MG63 (cell line): ENCODE measurements around the gene ARHGDIG. TPM values are rescaled to one million over a fixed set of nuclear protein-coding genes. Genes with fewer than 3 reads are reported as not detected.

Experiments
- DNase-seq: peaks from one replicate; pipeline ENCODE4 v3.0.0-alpha.2; 2020
- H3K27me3 ChIP-seq: fragments of 250-450 bp; sonication (Bioruptor Pico); 2 replicates; pipeline ENCODE4 v1.5.1; 2020; ENCODE audit warnings: mild to moderate bottlenecking, moderate library complexity
- H3K36me3 ChIP-seq: fragments of 250-450 bp; sonication (Bioruptor Pico); 2 replicates; pipeline ENCODE4 v1.5.1; 2020; ENCODE audit warnings: mild to moderate bottlenecking, moderate library complexity
- H3K4me3 ChIP-seq: fragments of 250-450 bp; sonication (Bioruptor Pico); 2 replicates; pipeline ENCODE4 v1.5.1; 2020; ENCODE audit warnings: mild to moderate bottlenecking, moderate library complexity
- H3K9me3 ChIP-seq: fragments of 250-450 bp; sonication (Bioruptor Pico); 2 replicates; pipeline ENCODE4 v1.5.1; 2020; ENCODE audit warnings: mild to moderate bottlenecking, moderate library complexity
- total RNA-seq: library from RNA; depleted of rRNA; stranded (reverse); fragments of >200 nt; shearing (Covaris generic); gene quantifications from 2 replicates; pipeline ENCODE4 v1.2.3, GENCODE V29; 2014; ENCODE audit warnings: low replicate concordance

The ARHGDIG gene
- total RNA-seq, 1 experiment from 2014 or later, result 5.9 TPM

GRCh38 chr16:272633-273546 lies 7.5 kb upstream of the ARHGDIG start:
- DNase-seq, result no peak
- H3K27me3 ChIP-seq, result no peaks in the 10 kb centered on the region
- no peak overlapping the region for H3K4me3 ChIP-seq
- H3K9me3 ChIP-seq, result no peaks in the 10 kb centered on the region
- H3K36me3 ChIP-seq, result no peaks in the 10 kb centered on the region

DNA sequence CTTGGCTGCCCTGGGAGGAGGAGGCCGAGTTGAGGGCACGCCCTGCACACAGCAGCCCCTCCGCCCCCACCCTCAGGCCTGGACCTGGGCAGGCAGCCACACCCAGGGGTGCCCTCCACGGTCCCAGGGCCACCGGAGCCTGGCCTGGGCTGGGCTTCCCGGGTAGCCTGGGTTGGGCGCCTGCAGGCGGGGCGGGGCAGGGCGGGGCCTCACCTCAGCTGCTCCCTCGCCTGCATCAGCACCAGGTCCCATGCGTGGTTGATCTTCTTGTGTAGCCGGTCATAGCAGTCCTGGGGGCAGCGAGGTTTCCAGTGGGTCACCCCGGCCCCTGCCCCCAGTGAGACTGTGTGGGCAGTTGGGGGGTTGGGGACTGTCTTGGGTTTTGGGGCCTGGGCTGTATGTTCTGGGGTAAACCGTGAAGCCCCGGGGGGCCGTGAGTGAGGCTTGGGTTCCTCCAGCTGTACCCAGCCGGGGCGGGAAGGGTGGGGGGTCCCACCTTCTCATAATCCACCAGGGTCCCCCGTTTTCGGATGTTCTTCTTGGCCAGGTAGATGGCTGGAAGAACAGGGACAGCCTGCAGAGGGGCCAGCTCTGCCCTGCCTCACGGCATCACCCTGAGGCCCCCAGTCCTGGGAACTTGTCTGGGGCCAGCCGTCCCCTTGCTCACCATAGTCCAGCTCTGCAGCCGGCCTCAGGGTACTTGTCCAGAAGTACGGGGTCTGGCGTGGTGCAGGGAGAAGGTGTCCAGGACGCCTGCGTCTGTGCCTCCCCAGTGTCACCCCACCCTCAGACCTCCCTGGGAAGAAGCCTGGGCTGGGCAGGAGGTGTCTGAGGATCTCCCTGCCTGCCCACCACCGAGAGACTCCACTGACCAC lies 6.6 kb upstream of the ARHGDIG start:
- no peak for DNase-seq
- H3K9me3 ChIP-seq, result no peaks in the 10 kb centered on the region
- H3K4me3 ChIP-seq, result no peak overlapping the region
- H3K27me3 ChIP-seq, result no peaks in the 10 kb centered on the region
- no peaks in the 10 kb centered on the region for H3K36me3 ChIP-seq

- H3K9me3 ChIP-seq, result no peaks in the 10 kb centered on the region
- no peaks in the 10 kb centered on the region for H3K27me3 ChIP-seq
- no peak overlapping the region for H3K4me3 ChIP-seq
- H3K36me3 ChIP-seq, result no peaks in the 10 kb centered on the region
- DNase-seq, result no peak
Observed at GRCh38 chr16:275041-275641, 5.2 kb upstream of the ARHGDIG start.

DNA sequence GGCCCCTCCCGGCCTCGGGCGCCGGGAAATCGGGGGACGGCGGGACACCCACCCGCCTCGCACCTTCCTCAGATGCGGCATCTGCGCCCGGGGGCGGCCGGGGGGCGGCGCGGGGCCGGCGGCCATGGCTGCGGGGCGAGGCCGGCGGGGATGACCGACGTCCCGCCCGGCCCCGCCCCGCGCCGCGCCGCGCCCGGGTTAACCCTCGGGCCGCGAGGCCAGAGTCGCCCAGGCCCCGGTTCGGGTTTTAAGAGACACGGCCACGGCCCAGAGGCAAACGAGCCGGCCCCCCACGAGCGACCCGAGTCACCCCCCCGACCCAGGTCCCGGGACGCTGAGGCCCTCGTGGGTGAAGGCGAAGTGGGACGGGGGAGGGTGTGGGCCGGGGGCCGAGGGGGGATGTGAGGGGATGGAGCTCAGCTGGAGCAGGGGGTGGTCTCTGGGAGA lies 4.6 kb upstream of the ARHGDIG start, which contains the start of gene RGS11:
TSS of gene RGS11 (minus strand) at position 159 of the 447 bp plus-strand sequence. CDS start at position 126, 33 bp downstream.
- no peaks in the 10 kb centered on the region for H3K36me3 ChIP-seq
- DNase-seq, result no peak
- H3K27me3 ChIP-seq, result peaks cover 2% of the 10 kb centered on the region
- no peaks in the 10 kb centered on the region for H3K9me3 ChIP-seq
- no peak within 1 kb of the TSS for H3K4me3 ChIP-seq

- Histone ChIP-seq H3K36me3 (no peaks in the 10 kb centered on the region), H3K4me3 (no peak overlapping the region), H3K9me3 (no peaks in the 10 kb centered on the region), H3K27me3 (peaks cover 9% of the 10 kb centered on the region)
- DNase-seq, result no peak
Observed at GRCh38 chr16:276426-277077, 3.8 kb upstream of the ARHGDIG start.

DNA sequence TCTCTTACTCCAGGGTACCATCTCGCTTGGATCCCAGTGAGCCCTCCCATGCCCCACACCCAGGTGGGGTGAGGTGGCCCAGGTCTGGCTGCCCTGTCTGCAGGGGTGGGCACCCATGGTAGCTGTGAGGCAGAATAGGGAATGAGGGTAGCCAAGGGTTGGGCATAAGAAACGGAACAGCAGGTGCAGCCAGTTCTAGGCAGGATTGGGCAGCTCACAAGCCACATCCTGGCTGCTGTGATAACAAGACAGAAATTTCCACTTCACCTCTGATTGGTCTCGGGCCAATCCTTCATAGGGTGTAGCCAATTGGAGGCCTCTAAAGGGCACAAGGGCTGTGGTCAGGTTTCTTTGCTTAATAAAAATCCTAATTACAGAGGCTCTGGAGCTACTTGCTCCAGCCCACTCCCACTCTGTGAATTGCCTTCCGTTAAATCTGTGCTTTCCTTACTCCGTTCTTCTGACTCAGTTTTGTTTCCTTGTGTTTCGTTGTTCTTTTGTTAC lies 1.5 kb upstream of the ARHGDIG start:
- peaks cover 9% of the 10 kb centered on the region for H3K27me3 ChIP-seq
- H3K9me3 ChIP-seq, result no peaks in the 10 kb centered on the region
- H3K36me3 ChIP-seq, result no peaks in the 10 kb centered on the region
- DNase-seq, result no peak
- no peak overlapping the region for H3K4me3 ChIP-seq

DNA sequence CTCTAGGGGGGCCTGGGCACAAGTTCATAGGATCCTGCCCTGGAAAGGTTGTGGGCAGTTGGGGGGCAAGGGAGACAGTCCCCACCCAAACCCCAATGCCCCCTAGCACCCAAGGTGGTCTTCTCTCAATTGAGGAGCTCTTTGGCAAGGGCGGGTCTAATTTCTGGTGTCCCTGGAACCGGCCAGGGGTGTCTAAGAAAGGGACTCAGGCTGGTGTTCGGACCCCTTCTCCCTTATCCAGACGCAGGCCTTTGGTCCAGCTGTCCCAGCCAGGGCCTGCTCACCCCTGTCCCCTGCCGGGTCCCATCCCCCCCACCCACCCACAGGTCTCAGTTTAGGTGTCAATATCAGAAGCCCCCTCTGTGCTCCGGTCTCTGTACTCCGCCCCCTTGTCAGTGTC lies 860 bp upstream of the ARHGDIG start:
- DNase-seq, result no peak
- H3K4me3 ChIP-seq, result no peak overlapping the region
- H3K36me3 ChIP-seq, result no peaks in the 10 kb centered on the region; the same call in 1 of the 2 replicates
- no peaks in the 10 kb centered on the region for H3K9me3 ChIP-seq
- peaks cover 9% of the 10 kb centered on the region for H3K27me3 ChIP-seq

- Histone ChIP-seq H3K9me3 (no peaks in the 10 kb centered on the region), H3K27me3 (peaks cover 9% of the 10 kb centered on the region), H3K4me3 (no peak overlapping the region), H3K36me3 (peaks cover 2% of the 10 kb centered on the region; the same call in 1 of the 2 replicates)
- no peak for DNase-seq
Observed at GRCh38 chr16:280005-280460, 358 bp upstream of the ARHGDIG start.

DNA sequence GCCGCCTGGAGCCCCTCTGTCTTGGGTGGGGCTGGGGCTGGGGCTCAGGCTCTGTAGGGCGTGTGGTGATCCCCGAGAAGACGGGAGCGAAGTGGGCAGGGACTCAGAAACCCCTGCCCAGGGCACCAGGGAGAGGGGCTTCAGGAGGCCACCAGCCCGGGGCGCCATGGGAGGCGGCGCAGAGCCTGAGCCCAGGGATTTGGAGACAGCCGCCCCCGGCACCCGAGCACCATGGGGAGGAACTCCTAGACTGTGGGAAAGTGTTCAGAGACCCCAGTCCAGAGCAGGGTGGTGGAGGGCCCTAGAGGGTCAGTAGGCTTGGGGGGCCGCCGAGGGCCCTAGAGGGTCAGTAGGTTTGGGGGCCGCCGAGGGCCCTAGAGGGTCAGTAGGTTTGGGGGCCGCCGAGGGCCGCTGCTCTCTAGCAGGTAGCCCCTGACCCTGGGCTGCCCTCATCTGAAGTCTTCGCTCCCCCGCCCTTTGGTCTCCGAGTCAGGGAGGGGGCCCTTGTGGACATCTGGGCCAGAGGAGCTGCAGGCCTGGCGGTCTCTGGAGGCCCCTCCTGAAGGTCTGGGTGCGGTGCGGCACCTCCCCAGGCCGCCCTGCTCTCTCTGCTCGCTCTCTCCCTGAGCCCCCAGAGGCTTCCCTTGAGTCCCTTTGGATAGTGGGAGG lies 734 bp downstream of the ARHGDIG start:
- Histone ChIP-seq H3K36me3 (peaks cover 2% of the 10 kb centered on the region; the same call in 1 of the 2 replicates), H3K9me3 (no peaks in the 10 kb centered on the region), H3K27me3 (peaks cover 9% of the 10 kb centered on the region), H3K4me3 (peak overlapping the region; percentile 41)
- no peak for DNase-seq

DNA sequence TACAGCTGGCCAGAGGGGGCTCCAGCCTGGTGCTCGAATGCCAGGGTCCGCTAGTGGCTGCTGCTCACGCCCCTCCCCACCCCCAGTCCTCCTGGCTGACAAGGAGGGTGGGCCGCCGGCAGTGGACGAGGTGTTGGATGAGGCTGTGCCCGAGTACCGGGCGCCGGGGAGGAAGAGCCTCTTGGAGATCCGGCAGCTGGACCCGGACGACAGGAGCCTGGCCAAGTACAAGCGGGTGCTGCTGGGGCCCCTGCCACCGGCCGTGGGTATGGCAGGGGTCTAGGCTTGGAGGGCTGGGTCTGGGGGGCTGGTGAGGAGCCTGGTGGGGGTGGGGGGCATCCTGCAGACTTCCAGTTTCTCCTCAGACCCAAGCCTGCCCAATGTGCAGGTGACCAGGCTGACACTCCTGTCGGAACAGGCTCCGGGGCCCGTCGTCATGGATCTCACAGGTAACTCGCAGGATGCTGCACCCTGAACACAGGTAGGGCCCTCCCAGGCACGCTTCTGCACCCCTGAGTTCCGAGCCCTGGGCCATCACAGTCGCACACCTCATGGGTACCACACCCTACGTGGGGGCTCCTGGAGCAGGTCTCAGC lies 1.4 kb downstream of the ARHGDIG start:
- no peak for DNase-seq
- peaks cover 2% of the 10 kb centered on the region; the same call in 1 of the 2 replicates for H3K36me3 ChIP-seq
- no peak overlapping the region for H3K4me3 ChIP-seq
- peaks cover 9% of the 10 kb centered on the region for H3K27me3 ChIP-seq
- H3K9me3 ChIP-seq, result no peaks in the 10 kb centered on the region

DNA sequence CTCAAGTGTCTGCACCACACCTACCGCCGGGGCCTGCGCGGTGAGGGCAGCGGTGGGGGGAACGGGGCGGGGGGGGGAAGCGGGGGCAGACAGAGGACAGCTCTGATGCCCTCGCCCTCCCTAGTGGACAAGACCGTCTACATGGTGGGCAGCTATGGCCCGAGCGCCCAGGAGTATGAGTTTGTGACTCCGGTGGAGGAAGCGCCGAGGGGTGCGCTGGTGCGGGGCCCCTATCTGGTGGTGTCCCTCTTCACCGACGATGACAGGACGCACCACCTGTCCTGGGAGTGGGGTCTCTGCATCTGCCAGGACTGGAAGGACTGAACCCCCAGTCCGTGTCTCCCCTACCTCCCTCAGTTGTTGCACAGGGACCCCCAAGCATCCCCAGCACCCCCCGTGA lies 2.1 kb downstream of the ARHGDIG start:
- DNase-seq, result no peak
- Histone ChIP-seq H3K9me3 (no peaks in the 10 kb centered on the region), H3K36me3 (peaks cover 5% of the 10 kb centered on the region), H3K4me3 (no peak overlapping the region), H3K27me3 (peaks cover 9% of the 10 kb centered on the region)

DNA sequence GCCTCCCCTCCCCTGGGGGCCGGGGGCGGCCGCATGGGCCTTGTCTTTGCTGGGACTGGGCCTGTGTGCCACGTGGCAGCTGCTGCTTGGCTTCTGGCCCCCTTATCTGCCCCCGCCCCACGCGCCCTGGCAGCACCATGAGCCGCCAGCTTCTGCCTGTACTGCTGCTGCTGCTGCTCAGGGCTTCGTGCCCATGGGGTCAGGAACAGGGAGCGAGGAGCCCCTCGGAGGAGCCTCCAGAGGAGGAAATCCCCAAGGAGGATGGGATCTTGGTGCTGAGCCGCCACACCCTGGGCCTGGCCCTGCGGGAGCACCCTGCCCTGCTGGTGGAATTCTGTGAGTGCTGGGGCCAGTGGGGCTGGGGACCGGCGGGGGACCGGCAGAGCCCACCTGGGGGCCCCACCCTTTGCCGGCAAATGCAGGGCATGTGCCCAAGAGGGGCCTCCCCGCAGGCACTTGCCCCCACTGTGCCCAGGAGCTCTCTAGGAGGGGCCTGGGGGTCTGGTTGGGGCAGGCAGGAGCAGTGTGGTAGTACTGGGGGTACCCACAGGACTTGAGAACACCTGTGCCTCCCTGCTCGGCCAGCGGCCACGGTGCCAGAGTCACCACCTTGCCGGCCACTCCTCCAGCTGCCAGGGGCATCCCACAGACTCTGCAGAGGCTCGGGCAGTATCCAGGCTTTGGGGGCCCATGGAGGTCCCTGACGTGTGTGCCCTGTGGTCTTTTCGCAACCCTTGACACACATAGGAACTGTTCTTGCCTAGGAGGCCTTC lies 2.8 kb downstream of the ARHGDIG start, which contains the start of gene PDIA2:
TSS of gene PDIA2 (plus strand) at position 132 of the 773 bp plus-strand sequence. CDS start at position 138, 6 bp downstream.
- H3K9me3 ChIP-seq, result no peaks in the 10 kb centered on the region
- H3K4me3 ChIP-seq, result no peak within 1 kb of the TSS
- peaks cover 13% of the 10 kb centered on the region for H3K36me3 ChIP-seq
- peaks cover 9% of the 10 kb centered on the region for H3K27me3 ChIP-seq
- DNase-seq, result no peak

DNA sequence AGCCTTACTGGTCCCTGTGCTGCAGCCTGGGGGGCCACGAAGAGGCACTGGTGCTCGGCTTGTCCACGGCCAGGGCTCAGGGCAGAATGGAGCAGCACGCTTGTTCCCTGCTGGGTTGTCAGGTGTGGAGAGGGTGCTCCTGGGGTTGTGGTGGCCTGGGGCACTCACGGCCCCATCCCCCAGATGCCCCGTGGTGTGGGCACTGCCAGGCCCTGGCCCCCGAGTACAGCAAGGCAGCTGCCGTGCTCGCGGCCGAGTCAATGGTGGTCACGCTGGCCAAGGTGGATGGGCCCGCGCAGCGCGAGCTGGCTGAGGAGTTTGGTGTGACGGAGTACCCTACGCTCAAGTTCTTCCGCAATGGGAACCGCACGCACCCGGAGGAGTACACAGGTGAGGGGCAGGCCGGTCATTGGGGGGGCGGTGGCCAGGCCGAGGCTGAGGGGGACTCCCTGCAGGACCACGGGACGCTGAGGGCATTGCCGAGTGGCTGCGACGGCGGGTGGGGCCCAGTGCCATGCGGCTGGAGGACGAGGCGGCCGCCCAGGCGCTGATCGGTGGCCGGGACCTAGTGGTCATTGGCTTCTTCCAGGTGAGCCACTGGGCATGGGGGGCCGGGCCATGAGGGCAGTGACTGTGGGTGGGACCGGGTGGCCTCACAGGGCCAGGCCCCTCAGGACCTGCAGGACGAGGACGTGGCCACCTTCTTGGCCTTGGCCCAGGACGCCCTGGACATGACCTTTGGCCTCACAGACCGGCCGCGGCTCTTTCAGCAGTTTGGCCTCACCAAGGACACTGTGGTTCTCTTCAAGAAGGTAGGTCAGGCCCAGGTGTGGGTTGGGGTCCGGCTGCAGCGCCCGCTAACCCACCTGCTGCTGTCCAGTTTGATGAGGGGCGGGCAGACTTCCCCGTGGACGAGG lies 4.1 kb downstream of the ARHGDIG start:
- Histone ChIP-seq H3K4me3 (no peak overlapping the region), H3K27me3 (peaks cover 9% of the 10 kb centered on the region), H3K9me3 (no peaks in the 10 kb centered on the region), H3K36me3 (peaks cover 19% of the 10 kb centered on the region)
- no peak for DNase-seq
